GM23338 (cell line): Measurements from ENCODE around the gene LHX4. TPM values are rescaled to one million over a fixed set of nuclear protein-coding genes. Genes with fewer than 3 reads are reported as not detected.

Source experiments
- CREB1 ChIP-seq: fragments of 250-450 bp; sonication (Bioruptor Pico); IDR thresholded peaks from 2 replicates; pipeline ENCODE4 v1.5.0; 2020; ENCODE audit warnings: low read depth, mild to moderate bottlenecking, moderate library complexity
- JUNB ChIP-seq: IDR thresholded peaks from one replicate; pipeline ENCODE4 v1.6.1; 2016; ENCODE audit warnings: antibody characterized with exemption; ENCODE audit not compliant: unreplicated experiment
- NANOG ChIP-seq: IDR thresholded peaks from 2 replicates; pipeline ENCODE4 v1.6.1; 2016; ENCODE audit warnings: antibody characterized with exemption, borderline replicate concordance
- ZNF114 ChIP-seq: fragments of 250-450 bp; sonication (Bioruptor Pico); IDR thresholded peaks from 2 replicates; pipeline ENCODE4 v1.5.0; 2020; ENCODE audit warnings: mild to moderate bottlenecking, moderate library complexity
- ZNF331 ChIP-seq: fragments of 250-450 bp; sonication (Bioruptor Pico); IDR thresholded peaks from 2 replicates; pipeline ENCODE4 v1.5.0; 2020; ENCODE audit warnings: low read depth, mild to moderate bottlenecking, moderate library complexity
- ZNF462 ChIP-seq: fragments of 250-450 bp; sonication (Bioruptor Pico); IDR thresholded peaks from 2 replicates; pipeline ENCODE4 v1.5.0; 2020; ENCODE audit warnings: mild to moderate bottlenecking, moderate library complexity
- polyA plus RNA-seq: library from polyadenylated mRNA; unstranded; fragments of >200 nt; fragmentation: Nextera tagmentation; extraction: Ambion mirVana; gene quantifications from 2 replicates; pipeline ENCODE4 v1.2.1, GENCODE V29; 2016
- total RNA-seq: library from RNA; depleted of rRNA; stranded (reverse); fragments of >200 nt; shearing (Covaris generic); gene quantifications from 2 replicates; pipeline ENCODE4 v1.2.3, GENCODE V29; 2014
- TF ChIP-seq, protein P1 (sequence below), 2 experiments: fragments of 200-600 bp in 1 of 2; sonication (generic) in 1 of 2; conservative IDR thresholded peaks; 2 replicates each; pipeline versions ENCODE4 v1.5.1 to v1.6.1; 2016 to 2017; ENCODE audit warnings: antibody characterized with exemption in 2 of 2, low read depth in 2 of 2, mild to moderate bottlenecking in 2 of 2, moderate library complexity in 1 of 2

The LHX4 gene
- total and polyA plus RNA-seq, 2 experiments from 2014 or later = 1.4 to 2.5 TPM

- TF ChIP-seq ZNF462 (CRISPR knock-in tag) = no peak
- TF ChIP-seq, protein P1, sequence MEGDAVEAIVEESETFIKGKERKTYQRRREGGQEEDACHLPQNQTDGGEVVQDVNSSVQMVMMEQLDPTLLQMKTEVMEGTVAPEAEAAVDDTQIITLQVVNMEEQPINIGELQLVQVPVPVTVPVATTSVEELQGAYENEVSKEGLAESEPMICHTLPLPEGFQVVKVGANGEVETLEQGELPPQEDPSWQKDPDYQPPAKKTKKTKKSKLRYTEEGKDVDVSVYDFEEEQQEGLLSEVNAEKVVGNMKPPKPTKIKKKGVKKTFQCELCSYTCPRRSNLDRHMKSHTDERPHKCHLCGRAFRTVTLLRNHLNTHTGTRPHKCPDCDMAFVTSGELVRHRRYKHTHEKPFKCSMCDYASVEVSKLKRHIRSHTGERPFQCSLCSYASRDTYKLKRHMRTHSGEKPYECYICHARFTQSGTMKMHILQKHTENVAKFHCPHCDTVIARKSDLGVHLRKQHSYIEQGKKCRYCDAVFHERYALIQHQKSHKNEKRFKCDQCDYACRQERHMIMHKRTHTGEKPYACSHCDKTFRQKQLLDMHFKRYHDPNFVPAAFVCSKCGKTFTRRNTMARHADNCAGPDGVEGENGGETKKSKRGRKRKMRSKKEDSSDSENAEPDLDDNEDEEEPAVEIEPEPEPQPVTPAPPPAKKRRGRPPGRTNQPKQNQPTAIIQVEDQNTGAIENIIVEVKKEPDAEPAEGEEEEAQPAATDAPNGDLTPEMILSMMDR (conservative IDR thresholded peaks at IDR 0.05; ENCODE audit: low read depth in 2 of 2) = no peak
- TF ChIP-seq JUNB = no peak
- TF ChIP-seq ZNF331 (CRISPR knock-in tag) = no peak
- no peak for TF ChIP-seq ZNF114
- TF ChIP-seq NANOG = no peak
- no peak for TF ChIP-seq CREB1 (CRISPR knock-in tag)
These were observed 40.6 kb downstream of the LHX4 start (continued) for GRCh38 chr1:180270530-180271271.
